RWPE2 (cell line): Measurements from ENCODE around the gene THSD8.
A peak's percentile ranks its signal among the peaks of the same experiment; 100 is the strongest.

ENCODE experiments used
- ATAC-seq: fragments of 200-7000 bp; cut with Tn5 transposase; 3 replicates; pipeline ENCODE4 v1.9.1; 2021; ENCODE audit warnings: low read depth
- DNase-seq: peaks from one replicate; pipeline ENCODE4 v3.0.0-alpha.2; 2020; ENCODE audit warnings: low spot score
- H3K27ac ChIP-seq: fragments of 450-650 bp; 2 replicates; pipeline ENCODE4 v1.5.1; 2017; ENCODE audit warnings: mild to moderate bottlenecking; ENCODE audit not compliant: poor library complexity, severe bottlenecking
- H3K27me3 ChIP-seq: fragments of 250-450 bp; sonication (Bioruptor Pico); 2 replicates; pipeline ENCODE4 v1.5.1; 2021; ENCODE audit warnings: mild to moderate bottlenecking, moderate library complexity; ENCODE audit not compliant: insufficient read depth, poor library complexity, severe bottlenecking
- H3K36me3 ChIP-seq: fragments of 250-450 bp; sonication (Bioruptor Pico); 2 replicates; pipeline ENCODE4 v1.5.1; 2020; ENCODE audit warnings: low read depth, mild to moderate bottlenecking, moderate library complexity
- H3K4me1 ChIP-seq: fragments of 250-450 bp; sonication (Bioruptor Pico); 2 replicates; pipeline ENCODE4 v1.5.1; 2021; ENCODE audit warnings: mild to moderate bottlenecking, moderate library complexity; ENCODE audit not compliant: insufficient read depth, poor library complexity, severe bottlenecking
- H3K4me3 ChIP-seq: fragments of 250-450 bp; sonication (Bioruptor Pico); 2 replicates; pipeline ENCODE4 v1.5.1; 2021; ENCODE audit warnings: mild to moderate bottlenecking, moderate library complexity; ENCODE audit not compliant: severe bottlenecking
- H3K9me3 ChIP-seq: fragments of 250-450 bp; sonication (Bioruptor Pico); 2 replicates; pipeline ENCODE4 v1.5.1; 2021; ENCODE audit warnings: mild to moderate bottlenecking, moderate library complexity; ENCODE audit not compliant: severe bottlenecking
- CTCF ChIP-seq: fragments of 450-650 bp; IDR thresholded peaks from one replicate; pipeline ENCODE4 v1.5.1; 2017; ENCODE audit warnings: mild to moderate bottlenecking, moderate library complexity; ENCODE audit not compliant: poor library complexity, severe bottlenecking

Gene THSD8

DNA sequence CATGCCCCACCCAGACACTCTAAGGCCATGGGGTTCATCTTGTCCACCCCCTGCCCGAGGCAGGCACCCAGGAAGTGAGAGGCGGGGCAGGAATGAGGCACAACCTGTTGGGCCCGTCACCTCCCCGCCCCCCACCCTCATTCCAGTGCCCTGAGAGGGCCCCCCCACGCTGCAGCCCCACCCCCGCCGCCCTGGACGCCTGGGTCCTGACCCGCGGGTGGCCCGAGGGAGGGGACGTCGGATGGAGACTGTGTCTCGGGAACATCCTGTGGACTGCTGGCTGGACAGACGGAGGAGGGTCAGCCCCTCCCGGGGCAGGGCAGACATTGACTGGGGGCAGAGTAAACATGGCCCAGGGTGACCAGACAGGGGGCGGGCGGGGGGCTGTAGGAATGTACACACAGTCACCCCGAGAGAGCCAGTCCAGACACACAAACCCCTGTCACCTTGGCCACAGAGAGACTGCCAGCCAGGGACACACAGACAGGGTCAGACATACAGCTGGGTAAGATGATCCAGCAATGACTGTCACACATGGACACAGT lies 17.9 kb upstream of the THSD8 start:
- no peaks in the 10 kb centered on the region for H3K9me3 ChIP-seq
- peak overlapping the region; percentile 99 for H3K27ac ChIP-seq
- no peak overlapping the region for H3K4me3 ChIP-seq
- H3K4me1 ChIP-seq = peaks cover 54% of the 10 kb centered on the region
- no peak for TF ChIP-seq CTCF
- H3K27me3 ChIP-seq = no peaks in the 10 kb centered on the region
- DNase-seq (peak; percentile 94), ATAC-seq (peak; percentile 63; the same call in 2 of the 3 replicates)
- H3K36me3 ChIP-seq = no peaks in the 10 kb centered on the region

DNA sequence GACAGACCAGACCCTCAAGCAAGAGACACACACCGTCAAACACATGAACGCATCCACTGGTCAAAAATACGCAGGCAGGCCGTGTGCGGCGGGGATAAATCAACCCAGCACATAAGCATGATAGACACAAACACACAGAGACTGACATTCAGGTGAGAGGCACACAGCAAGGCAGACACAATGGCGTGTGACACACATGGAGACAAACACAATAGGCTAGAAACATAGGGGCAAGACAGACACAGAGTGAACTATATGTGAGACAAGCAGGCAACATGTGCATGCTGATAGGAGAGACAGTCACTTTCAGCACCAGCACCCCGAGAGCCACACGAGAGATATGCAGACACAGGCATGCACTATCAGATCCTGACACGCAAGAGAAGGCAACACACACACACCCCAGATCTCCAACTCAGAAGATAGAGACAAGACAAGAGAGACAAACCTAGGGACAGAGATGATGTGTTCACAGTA lies 17.4 kb upstream of the THSD8 start:
- no peak for TF ChIP-seq CTCF
- H3K4me1 ChIP-seq = peaks cover 53% of the 10 kb centered on the region
- no peaks in the 10 kb centered on the region for H3K9me3 ChIP-seq
- no peaks in the 10 kb centered on the region for H3K27me3 ChIP-seq
- H3K4me3 ChIP-seq = no peak overlapping the region
- H3K27ac ChIP-seq = peak overlapping the region; percentile 99
- no peaks in the 10 kb centered on the region for H3K36me3 ChIP-seq
- DNase-seq = no peak
- no peak; the same call in 2 of the 3 replicates for ATAC-seq

GRCh38 chr19:12784871-12785430 lies 16.9 kb upstream of the THSD8 start:
- Histone ChIP-seq H3K36me3 (no peaks in the 10 kb centered on the region), H3K27me3 (no peaks in the 10 kb centered on the region), H3K4me3 (no peak overlapping the region), H3K9me3 (no peaks in the 10 kb centered on the region), H3K4me1 (peaks cover 52% of the 10 kb centered on the region), H3K27ac (peak overlapping the region; percentile 99)
- no peak for ATAC-seq
- no peak for TF ChIP-seq CTCF
- DNase-seq = no peak

DNA sequence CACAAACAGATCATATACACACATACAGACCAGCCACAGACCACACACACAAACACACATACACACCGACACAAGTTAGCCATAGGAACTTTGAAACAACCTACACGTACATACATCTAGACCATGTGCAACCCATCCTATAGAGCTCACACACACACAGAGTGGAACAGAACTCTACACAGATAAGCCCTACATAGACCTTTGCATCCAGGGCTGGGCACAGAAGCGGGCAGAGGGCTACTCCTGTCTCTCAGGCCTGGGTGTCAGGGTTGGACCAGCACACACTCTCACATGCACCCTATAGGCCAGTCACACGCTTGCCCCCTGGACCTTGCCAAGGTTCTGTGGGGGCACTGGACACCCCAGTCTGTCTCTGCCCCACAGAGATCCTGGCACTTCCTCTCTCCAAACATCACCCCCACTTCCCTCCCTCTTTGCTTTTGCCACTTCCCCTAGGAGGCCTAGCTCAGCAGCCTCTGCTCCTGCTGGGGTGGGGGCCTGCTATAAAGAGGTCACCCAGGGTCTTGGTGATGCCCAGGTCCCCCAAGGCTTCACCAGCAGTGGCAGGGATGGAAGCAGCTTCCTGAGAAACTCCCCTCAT lies 16.3 kb upstream of the THSD8 start:
- Histone ChIP-seq H3K4me3 (no peak overlapping the region), H3K9me3 (no peaks in the 10 kb centered on the region), H3K27me3 (no peaks in the 10 kb centered on the region), H3K4me1 (peaks cover 54% of the 10 kb centered on the region), H3K27ac (peak overlapping the region; percentile 99), H3K36me3 (no peaks in the 10 kb centered on the region)
- DNase-seq (no peak), ATAC-seq (no peak)
- no peak for TF ChIP-seq CTCF
